ENCODE measurements around the gene PIBF1. TPM values are rescaled to one million over a fixed set of nuclear protein-coding genes. Genes with fewer than 3 reads are reported as not detected.

The PIBF1 gene
- total RNA-seq, 4 donors from 2014 or later = 13.2 to 54.0 (median 30.6) TPM

DNA sequence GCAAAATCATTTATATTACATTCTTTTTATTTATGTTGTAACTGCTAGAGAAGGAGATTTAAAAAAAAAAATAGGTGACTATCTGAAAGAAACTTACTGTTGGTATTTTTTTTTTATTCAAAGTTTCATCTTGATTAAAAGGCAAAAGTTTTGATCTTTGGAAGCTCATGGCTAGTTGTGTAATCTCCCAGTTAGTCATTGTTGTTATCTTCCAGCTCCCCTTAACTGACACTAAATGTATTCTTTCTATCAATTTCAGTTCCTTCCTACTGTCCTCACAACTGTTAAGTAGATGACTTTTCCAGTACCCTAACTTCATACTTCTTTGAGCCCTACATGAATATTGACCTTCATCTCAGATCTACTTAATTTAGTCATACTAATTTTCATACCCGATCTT is 71.1 kb downstream of the PIBF1 start:
- TF ChIP-seq, protein P1, sequence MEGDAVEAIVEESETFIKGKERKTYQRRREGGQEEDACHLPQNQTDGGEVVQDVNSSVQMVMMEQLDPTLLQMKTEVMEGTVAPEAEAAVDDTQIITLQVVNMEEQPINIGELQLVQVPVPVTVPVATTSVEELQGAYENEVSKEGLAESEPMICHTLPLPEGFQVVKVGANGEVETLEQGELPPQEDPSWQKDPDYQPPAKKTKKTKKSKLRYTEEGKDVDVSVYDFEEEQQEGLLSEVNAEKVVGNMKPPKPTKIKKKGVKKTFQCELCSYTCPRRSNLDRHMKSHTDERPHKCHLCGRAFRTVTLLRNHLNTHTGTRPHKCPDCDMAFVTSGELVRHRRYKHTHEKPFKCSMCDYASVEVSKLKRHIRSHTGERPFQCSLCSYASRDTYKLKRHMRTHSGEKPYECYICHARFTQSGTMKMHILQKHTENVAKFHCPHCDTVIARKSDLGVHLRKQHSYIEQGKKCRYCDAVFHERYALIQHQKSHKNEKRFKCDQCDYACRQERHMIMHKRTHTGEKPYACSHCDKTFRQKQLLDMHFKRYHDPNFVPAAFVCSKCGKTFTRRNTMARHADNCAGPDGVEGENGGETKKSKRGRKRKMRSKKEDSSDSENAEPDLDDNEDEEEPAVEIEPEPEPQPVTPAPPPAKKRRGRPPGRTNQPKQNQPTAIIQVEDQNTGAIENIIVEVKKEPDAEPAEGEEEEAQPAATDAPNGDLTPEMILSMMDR (IDR thresholded peaks at IDR 0.05; ENCODE audit: low read depth) = no peak

DNA sequence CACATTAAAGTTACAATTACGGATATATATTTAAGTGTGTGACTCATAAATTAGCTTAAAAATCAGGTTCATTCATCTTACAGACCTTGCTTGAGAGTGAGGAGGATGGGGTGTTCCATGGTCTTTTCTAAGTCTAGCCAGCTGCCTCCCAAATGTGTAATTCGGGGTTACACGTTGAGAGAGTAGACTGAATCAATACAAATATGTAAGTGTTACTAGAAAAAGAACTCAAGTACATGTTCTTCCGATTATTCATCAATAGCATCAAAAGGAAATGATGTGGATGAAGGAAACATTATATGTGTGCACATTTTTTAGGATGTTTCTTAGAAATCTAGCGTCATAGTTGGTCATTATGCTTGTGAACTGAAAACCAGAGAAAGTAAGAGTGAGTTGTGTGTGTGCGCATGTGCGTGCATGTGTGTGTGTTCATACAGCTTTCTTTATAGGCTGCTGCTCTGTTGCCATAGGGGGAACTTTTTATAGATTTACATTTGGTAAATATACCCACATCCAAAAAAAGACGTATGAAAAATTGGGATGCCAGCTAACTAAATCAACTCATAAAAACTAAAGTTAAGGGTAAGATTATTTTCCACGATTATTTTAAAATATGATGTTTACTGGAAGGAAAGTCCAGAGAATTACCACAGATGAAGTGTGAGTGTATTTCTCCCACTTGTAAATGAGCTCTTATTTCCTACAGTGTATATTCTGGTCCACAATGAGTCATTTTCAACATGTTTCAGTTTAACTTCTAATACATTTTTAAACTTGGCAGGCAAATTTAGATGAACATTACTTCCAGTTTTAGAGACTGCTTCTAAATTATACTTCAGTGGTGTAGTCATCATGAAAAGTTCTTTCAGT is 82.4 kb downstream of the PIBF1 start:
- TF ChIP-seq, protein P1 (IDR thresholded peaks at IDR 0.05; ENCODE audit: low read depth) = no peak

DNA sequence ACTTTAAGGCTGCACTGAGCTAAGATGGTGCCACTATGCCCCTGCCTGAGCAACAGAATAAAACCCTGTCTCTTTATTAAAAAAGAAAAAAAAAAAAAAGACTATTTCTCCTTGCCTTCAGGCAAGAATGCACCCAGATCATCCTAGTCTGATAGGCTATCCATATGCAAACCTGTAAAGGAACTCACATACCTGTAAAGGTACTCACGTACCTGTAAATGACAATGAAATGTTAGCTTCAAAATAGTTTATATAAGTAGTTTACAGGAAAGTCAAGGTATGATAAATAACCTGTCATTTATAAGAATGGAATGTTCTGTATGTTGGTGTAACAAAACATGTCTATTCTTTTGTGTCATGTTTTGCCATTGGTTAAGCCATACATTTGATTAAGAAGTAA is 86.3 kb downstream of the PIBF1 start:
- TF ChIP-seq, protein P1 (IDR thresholded peaks at IDR 0.05; ENCODE audit: low read depth) = no peak

DNA sequence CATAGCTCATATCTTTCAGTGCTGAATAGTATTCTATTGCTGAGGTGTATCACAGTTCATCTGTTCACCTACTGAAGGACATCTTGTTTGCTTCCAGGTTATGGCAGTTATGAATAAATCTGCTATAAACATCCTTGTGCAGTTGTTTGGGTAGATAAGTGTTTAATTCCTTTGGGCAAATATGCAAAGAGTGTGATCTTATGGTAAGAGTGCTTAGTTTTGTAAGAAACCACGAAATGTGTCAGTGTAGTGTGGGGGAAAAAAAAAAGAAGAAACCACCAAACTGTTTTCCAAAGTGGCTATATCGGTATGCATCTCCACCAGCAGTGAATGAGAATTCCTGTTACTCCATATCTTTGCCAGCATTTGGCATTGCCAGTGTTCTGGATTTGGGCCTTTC is 93.3 kb downstream of the PIBF1 start:
- TF ChIP-seq, protein P1 (IDR thresholded peaks at IDR 0.05; ENCODE audit: low read depth) = no peak

DNA sequence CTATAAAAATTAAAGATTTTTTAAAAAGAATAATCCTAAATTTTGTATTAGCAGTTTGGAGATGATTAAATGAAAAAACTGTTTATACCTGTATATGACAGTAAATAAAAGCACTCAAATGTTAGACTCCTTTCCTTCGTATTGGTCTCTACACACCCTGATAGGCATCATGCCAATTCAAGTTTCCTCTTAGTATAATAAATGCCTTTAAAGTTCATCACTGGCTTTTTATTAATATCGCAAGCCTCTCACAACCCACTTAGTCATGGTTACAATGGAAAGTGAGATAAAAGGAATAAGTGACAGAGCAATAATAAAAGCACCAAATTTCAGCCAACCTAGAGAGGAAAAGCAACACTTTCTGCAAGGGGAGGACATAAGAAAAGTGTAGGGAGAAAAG is 102.2 kb downstream of the PIBF1 start:
- TF ChIP-seq, protein P1 (IDR thresholded peaks at IDR 0.05; ENCODE audit: low read depth) = no peak

DNA sequence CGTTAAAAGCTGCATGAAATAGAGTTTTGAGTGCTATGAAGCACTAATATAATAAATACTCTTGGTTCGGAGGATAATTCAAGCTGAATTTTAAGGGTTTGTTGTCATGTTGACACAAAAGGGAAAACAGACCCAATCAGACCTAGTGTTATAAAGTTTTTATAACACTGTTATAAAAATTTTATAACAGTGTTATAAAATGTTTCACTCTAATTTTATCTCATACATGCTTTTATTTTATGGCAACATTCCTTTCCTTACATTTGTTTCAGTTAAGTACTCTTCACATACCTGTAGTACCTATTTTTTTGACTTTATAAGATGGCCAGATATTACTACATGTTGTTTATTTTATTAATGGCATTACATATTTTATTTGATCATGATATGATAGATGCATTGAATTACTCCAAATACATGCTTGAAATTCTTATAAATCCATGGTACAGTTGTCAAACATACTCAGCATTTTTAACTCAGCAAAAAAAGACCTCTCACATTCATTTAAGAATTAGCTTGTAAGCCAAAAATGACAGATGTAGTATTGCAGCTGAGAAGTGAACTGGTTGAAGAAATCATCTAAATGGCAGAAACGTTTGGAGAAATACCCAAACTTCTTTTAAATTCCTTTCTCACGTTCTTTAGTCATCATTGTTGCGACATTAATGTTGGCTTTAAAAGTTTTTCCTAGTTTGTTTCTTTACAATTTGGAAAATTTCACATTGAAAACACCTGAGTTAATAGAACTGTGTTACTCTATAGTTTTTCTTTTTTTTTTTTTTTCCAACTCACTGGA is 104.5 kb downstream of the PIBF1 start:
- TF ChIP-seq, protein P1 (IDR thresholded peaks at IDR 0.05; ENCODE audit: low read depth) = no peak

DNA sequence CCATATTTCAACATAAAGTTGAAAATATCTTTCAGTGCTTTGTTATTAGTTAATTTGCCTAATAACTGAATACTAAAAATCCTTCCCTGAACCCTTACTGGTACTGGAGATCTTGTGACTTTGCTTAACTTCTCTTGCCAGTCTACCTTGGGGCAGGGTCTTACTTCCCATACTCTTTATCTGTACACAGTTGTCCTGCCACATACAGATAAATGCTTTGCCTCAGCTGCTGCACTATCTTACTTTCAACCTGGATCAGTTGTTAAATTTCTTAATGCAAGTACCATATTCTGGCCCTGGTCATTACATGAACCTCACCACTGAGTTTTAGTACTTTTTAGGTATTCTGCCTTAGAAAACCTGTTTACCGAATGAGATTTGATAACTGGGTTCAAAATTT is 107.6 kb downstream of the PIBF1 start:
- TF ChIP-seq, protein P1 (IDR thresholded peaks at IDR 0.05; ENCODE audit: low read depth) = no peak
